Endothelial cell of umbilical vein (primary cell): ENCODE results near the gene TM7SF2. TPM values are rescaled to one million over a fixed set of nuclear protein-coding genes. Genes with fewer than 3 reads are reported as not detected.
"Not testable (repeated sequence)": the region's sequence is repeated elsewhere in the genome, so short reads cannot be mapped to it uniquely, and the experiment has no call there.

Experiments used
- BruUV-seq: library from RNA; stranded (reverse); fragments of 400-500 nt; replicated peaks from 2 replicates; lab custom pipeline; 2021; lab: Mats Ljungman, UMichigan
- CTCF ChIA-PET: fragments of 300-600, 350-600 bp; sonication (Branson Sonifier 250); formaldehyde crosslinking; loops from one replicate; lab custom pipeline; 2021; ENCODE audit warnings: antibody characterized with exemption, inconsistent platforms; lab: Charles Lee
- POLR2A ChIA-PET: fragments of 300-600, 350-600 bp; sonication (Branson Sonifier 250); formaldehyde crosslinking; loops from one replicate; lab custom pipeline; 2021; ENCODE audit warnings: antibody characterized with exemption, inconsistent platforms; lab: Charles Lee
- DNase-seq: peaks from one replicate; pipeline ENCODE4 v3.0.0-alpha.2; 2011; ENCODE audit warnings: low read depth, low spot score
- FAIRE-seq: peaks from 2 replicates; lab custom pipeline; 2011; peaks lifted over from hg19 to GRCh38; lab: Jason Lieb, UNC
- H2AFZ ChIP-seq: 2 replicates; pipeline ENCODE4 v1.6.0; 2012; ENCODE audit warnings: low read depth, low read length, control low read depth, inconsistent platforms
- H3K27ac ChIP-seq: 2 replicates; pipeline ENCODE4 v1.5.1; 2011; ENCODE audit warnings: low read depth, mild to moderate bottlenecking, control low read depth, low read length, moderate library complexity; ENCODE audit not compliant: insufficient read depth
- H3K27me3 ChIP-seq, 2 experiments: 2 replicates each; pipeline versions ENCODE4 v1.6.0 to v1.6.1; 2011; ENCODE audit warnings: low read length in 2 of 2, mixed read lengths in 1 of 2; ENCODE audit not compliant: control insufficient read depth in 2 of 2, insufficient read depth in 2 of 2
- H3K36me3 ChIP-seq, 2 experiments: 2 replicates in 1 of 2; 3 replicates in 1 of 2; pipeline ENCODE4 v1.5.1; 2011; ENCODE audit warnings: low read length in 2 of 2, mild to moderate bottlenecking in 1 of 2, moderate library complexity in 1 of 2; ENCODE audit not compliant: control insufficient read depth in 2 of 2, insufficient read depth in 2 of 2; ENCODE audit errors: extremely low read depth in 1 of 2
- H3K4me1 ChIP-seq: 3 replicates; pipeline ENCODE4 v1.5.1; 2011; ENCODE audit warnings: mild to moderate bottlenecking, low read length; ENCODE audit not compliant: control insufficient read depth, insufficient read depth; ENCODE audit errors: extremely low read depth
- H3K4me2 ChIP-seq: 2 replicates; pipeline ENCODE4 v1.6.1; 2011; ENCODE audit warnings: low read length, control low read depth, mixed read lengths; ENCODE audit not compliant: insufficient read depth
- H3K4me3 ChIP-seq, 3 experiments: fragments of 200-600 bp in 1 of 3; sonication (generic), shearing (Covaris generic) in 1 of 3; replicated peaks in 1 of 3; 2 replicates each; pipeline ENCODE4 v1.5.1; 2011 to 2016; ENCODE audit warnings: control low read depth in 3 of 3, low read length in 3 of 3, mild to moderate bottlenecking in 2 of 3, inconsistent platforms in 1 of 3, low read depth in 1 of 3, moderate library complexity in 1 of 3; ENCODE audit not compliant: insufficient read depth in 1 of 3
- H3K79me2 ChIP-seq: 2 replicates; pipeline ENCODE4 v1.6.0; 2012; ENCODE audit warnings: low read length, inconsistent platforms; ENCODE audit not compliant: control insufficient read depth, insufficient read depth
- H3K9ac ChIP-seq: replicated peaks from 2 replicates; pipeline ENCODE3; 2011; ENCODE audit warnings: low read length, control low read depth; ENCODE audit not compliant: insufficient read depth; ENCODE audit errors: extremely low read depth
- H3K9me1 ChIP-seq: replicated peaks from 3 replicates; pipeline ENCODE4 v1.6.0; 2011; ENCODE audit warnings: mild to moderate bottlenecking, low read length; ENCODE audit not compliant: control insufficient read depth, insufficient read depth; ENCODE audit errors: extremely low read depth
- H3K9me3 ChIP-seq: replicated peaks from 2 replicates; pipeline ENCODE4 v1.5.1; 2012; ENCODE audit warnings: low read length, inconsistent platforms; ENCODE audit not compliant: control insufficient read depth, insufficient read depth
- H4K20me1 ChIP-seq: replicated peaks from 2 replicates; pipeline ENCODE3; 2011; ENCODE audit warnings: mild to moderate bottlenecking, low read length; ENCODE audit not compliant: control insufficient read depth, insufficient read depth; ENCODE audit errors: extremely low read depth
- CTCF ChIP-seq, 2 donors: IDR thresholded peaks; 1 replicate in 1 of 2; 2 replicates in 1 of 2; pipeline ENCODE4 v1.5.1; 2011; ENCODE audit warnings: low read length in 2 of 2, mild to moderate bottlenecking in 2 of 2, moderate library complexity in 2 of 2, control low read depth in 1 of 2, inconsistent platforms in 1 of 2, low read depth in 1 of 2; ENCODE audit not compliant: insufficient read depth in 1 of 2; ENCODE audit errors: extremely low read depth in 1 of 2
- JUN ChIP-seq: IDR thresholded peaks from 2 replicates; pipeline ENCODE4 v1.6.1; 2011; ENCODE audit warnings: borderline replicate concordance, low read depth; ENCODE audit not compliant: insufficient read length, insufficient read depth
- MAX ChIP-seq: IDR thresholded peaks from 2 replicates; pipeline ENCODE4 v1.6.1; 2011; ENCODE audit not compliant: insufficient read depth, insufficient read length
- MYC ChIP-seq: IDR thresholded peaks from one replicate; pipeline ENCODE4 v1.6.1; 2011; ENCODE audit warnings: mild to moderate bottlenecking, low read depth, low read length
- POLR2A ChIP-seq: IDR thresholded peaks from 2 replicates; pipeline ENCODE4 v1.6.1; 2012; ENCODE audit warnings: low read depth, mild to moderate bottlenecking, control low read depth, low read length
- POLR2AphosphoS5 ChIP-seq: IDR thresholded peaks from 2 replicates; pipeline ENCODE4 v1.6.1; 2012; ENCODE audit warnings: low read depth, mild to moderate bottlenecking, control low read depth, low read length, moderate library complexity; ENCODE audit not compliant: insufficient read depth
- dilution Hi-C: fragments of 300-500 bp; cut with MboI; formaldehyde crosslinking; loops from one replicate; pipeline ENCODE4 v1.15.0; 2019; ENCODE audit warnings: low sequenced_read_pairs; ENCODE audit not compliant: extremely low pct_ligation_motif_present
- intact Hi-C: fragments of 100-400 bp; cut with micrococcal nuclease; formaldehyde crosslinking; loops from one replicate; pipeline ENCODE4 v1.10.0; 2022
- polyA plus RNA-seq, 4 experiments: library from polyadenylated mRNA; depleted of rRNA in 3 of 4; stranded (reverse) in 3 of 4; unstranded in 1 of 4; fragments of >200 nt; gene quantifications; 2 replicates each; pipeline versions ENCODE4 v1.2.1 to v1.2.3, GENCODE V29; 2011 to 2012; ENCODE audit warnings: missing spikeins in 1 of 4
- total RNA-seq: library from RNA; stranded (reverse); gene quantifications from 2 replicates; pipeline ENCODE4 v1.2.3, GENCODE V29; 2021

TM7SF2 gene
- total and polyA plus RNA-seq, 2 donors (not counting 3 experiments of a cell fraction or from before 2014, with no cell fraction given): 11.6 to 47.1 TPM

- Histone ChIP-seq H3K9ac (no peak overlapping the region), H3K36me3 (peaks cover 7 to 13% of the 10 kb centered on the region in 2 experiments), H3K27ac (no peak overlapping the region), H3K9me3 (no peaks in the 10 kb centered on the region), H3K79me2 (peaks cover 33% of the 10 kb centered on the region), H3K9me1 (no peaks in the 10 kb centered on the region), H3K4me1 (peaks cover 18% of the 10 kb centered on the region), H3K4me2 (no peak overlapping the region), H3K27me3 (no peaks in the 10 kb centered on the region), H2AFZ (no peak overlapping the region), H4K20me1 (no peaks in the 10 kb centered on the region), H3K4me3 (no peak overlapping the region)
- FAIRE-seq (no peak), DNase-seq (no peak)
- ChIA-PET CTCF (interaction anchor here (1.4 to 2.3 kb wide), 5 partner anchors 13 to 331 kb away, joined by 3 to 17 read pairs (median 4); partner anchors contain the start of genes ARL2 and CDC42EP2), POLR2A (interaction anchor here (1.4 to 1.5 kb wide), 2 partner anchors 10 to 17 kb away, joined by 3 to 4 read pairs; no protein-coding TSS in a partner anchor)
- dilution Hi-C loops: no loop called here
- TF ChIP-seq CTCF (IDR thresholded peaks at IDR 0.05; ENCODE audit: extremely low read depth in 1 of 2, insufficient read depth in 1 of 2, low read depth in 1 of 2, low read length in 2 of 2) (no peak), MYC (no peak), POLR2AphosphoS5 (no peak), JUN (no peak), MAX (no peak), POLR2A (no peak)
- BruUV-seq: no TSS peak
- intact Hi-C loops: loop anchor here (2.0 kb wide), 1 partner anchor 199 kb away; no protein-coding TSS in a partner anchor
Measured at GRCh38 chr11:65118097-65118837, 6.6 kb downstream of the TM7SF2 start.

GRCh38 chr11:65118891-65119669 is 7.4 kb downstream of the TM7SF2 start:
- peaks cover 18% of the 10 kb centered on the region for H3K4me1 ChIP-seq
- H3K27me3 ChIP-seq, H3K27ac ChIP-seq, BruUV-seq, DNase-seq, H3K4me3 ChIP-seq, dilution Hi-C loops, H3K4me2 ChIP-seq, H4K20me1 ChIP-seq, H3K9me3 ChIP-seq, H2AFZ ChIP-seq, FAIRE-seq, H3K9ac ChIP-seq, H3K9me1 ChIP-seq: not testable (repeated sequence)
- CTCF ChIA-PET: interaction anchor here (2.3 kb wide), 1 partner anchor 105 kb away, joined by 17 read pairs; the partner anchor contains the start of gene ARL2
- POLR2A ChIA-PET: interaction anchor here (0.6 kb wide), 1 partner anchor 271 kb away, joined by 5 read pairs; no protein-coding TSS in a partner anchor
- intact Hi-C loops: loop anchor here (2.0 kb wide), 1 partner anchor 198 kb away; no protein-coding TSS in a partner anchor
- H3K36me3 ChIP-seq: peaks cover 7 to 13% of the 10 kb centered on the region in 2 experiments
- H3K79me2 ChIP-seq: peaks cover 37% of the 10 kb centered on the region
